GM06990 (cell line): ENCODE results near the gene TBC1D5.
A peak's percentile ranks its signal among the peaks of the same experiment; 100 is the strongest.

Experiments
- DNase-seq: peaks from one replicate; pipeline ENCODE4 v3.0.0-alpha.2; 2011; ENCODE audit not compliant: insufficient read length; ENCODE audit errors: extremely low read depth
- H3K27me3 ChIP-seq: replicated peaks from 2 replicates; pipeline ENCODE4 v1.6.0; 2011; ENCODE audit warnings: low read length; ENCODE audit not compliant: control insufficient read depth, insufficient read depth
- H3K36me3 ChIP-seq: 2 replicates; pipeline ENCODE4 v1.5.1; 2011; ENCODE audit warnings: low read length; ENCODE audit not compliant: control insufficient read depth, insufficient read depth
- H3K4me3 ChIP-seq: replicated peaks from 2 replicates; pipeline ENCODE4 v1.5.1; 2011; ENCODE audit warnings: low read depth, mild to moderate bottlenecking, control low read depth, low read length
- TF ChIP-seq, protein P1 (sequence below): IDR thresholded peaks from 2 replicates; pipeline ENCODE4 v1.5.1; 2011; ENCODE audit warnings: low read length, control low read depth, mild to moderate bottlenecking, inconsistent platforms; ENCODE audit not compliant: insufficient read depth, poor library complexity, severe bottlenecking

TBC1D5 gene

DNA sequence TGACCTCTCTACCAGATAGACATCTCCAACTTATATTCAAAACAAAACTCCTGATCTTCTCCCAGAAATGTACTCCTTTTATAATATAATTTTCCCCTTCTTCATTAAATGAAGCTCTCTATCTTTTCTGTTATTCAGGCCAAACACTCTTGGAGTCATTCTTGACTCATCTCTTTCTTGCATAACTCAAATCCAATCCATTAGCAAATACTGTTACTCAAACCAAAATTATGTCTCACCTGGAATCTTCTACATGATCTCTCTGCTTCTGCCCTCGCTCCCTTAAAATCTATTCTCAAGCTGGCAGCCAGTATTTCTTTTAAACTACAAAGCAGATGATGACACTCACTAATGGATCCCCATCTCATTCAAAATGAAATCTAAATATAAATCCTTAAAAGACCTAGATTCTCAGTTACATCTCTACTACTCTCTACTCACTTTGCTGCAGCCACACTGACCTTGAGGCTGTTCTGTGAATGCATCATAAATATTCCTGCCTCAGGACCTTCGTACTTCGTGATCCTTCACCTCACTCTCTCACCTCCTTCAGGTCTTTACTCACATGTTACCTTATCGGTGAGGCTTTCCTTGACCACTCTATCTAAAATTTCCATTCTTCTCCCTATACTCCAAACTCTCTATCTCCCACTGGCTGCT is 160.9 kb downstream of the TBC1D5 start:
- Histone ChIP-seq H3K36me3 (no peaks in the 10 kb centered on the region; the same call in 1 of the 2 replicates), H3K4me3 (no peak overlapping the region), H3K27me3 (no peaks in the 10 kb centered on the region)
- DNase-seq = no peak
- TF ChIP-seq, protein P1, sequence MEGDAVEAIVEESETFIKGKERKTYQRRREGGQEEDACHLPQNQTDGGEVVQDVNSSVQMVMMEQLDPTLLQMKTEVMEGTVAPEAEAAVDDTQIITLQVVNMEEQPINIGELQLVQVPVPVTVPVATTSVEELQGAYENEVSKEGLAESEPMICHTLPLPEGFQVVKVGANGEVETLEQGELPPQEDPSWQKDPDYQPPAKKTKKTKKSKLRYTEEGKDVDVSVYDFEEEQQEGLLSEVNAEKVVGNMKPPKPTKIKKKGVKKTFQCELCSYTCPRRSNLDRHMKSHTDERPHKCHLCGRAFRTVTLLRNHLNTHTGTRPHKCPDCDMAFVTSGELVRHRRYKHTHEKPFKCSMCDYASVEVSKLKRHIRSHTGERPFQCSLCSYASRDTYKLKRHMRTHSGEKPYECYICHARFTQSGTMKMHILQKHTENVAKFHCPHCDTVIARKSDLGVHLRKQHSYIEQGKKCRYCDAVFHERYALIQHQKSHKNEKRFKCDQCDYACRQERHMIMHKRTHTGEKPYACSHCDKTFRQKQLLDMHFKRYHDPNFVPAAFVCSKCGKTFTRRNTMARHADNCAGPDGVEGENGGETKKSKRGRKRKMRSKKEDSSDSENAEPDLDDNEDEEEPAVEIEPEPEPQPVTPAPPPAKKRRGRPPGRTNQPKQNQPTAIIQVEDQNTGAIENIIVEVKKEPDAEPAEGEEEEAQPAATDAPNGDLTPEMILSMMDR = no peak

DNA sequence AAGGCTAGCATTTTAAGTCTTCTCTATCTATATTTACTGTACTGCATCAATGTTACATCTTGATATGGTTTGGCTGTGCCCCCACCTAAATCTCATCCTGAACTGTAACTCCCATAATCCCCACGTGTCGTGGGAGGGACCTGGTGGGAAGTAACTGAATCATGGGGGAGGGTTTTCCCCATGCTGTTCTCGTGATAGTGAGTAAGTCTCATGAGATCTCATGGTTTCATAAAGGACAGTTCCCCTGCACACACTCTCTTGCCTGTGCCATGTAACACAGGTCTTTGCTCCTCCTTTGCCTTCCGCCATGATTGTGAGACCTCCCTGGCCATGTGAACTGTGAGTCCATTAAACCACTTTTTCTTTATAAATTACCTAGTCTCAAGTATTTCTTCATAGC is 161.5 kb downstream of the TBC1D5 start:
- H3K4me3 ChIP-seq = no peak overlapping the region
- no peaks in the 10 kb centered on the region for H3K27me3 ChIP-seq
- no peaks in the 10 kb centered on the region; the same call in 1 of the 2 replicates for H3K36me3 ChIP-seq
- TF ChIP-seq, protein P1 = no peak
- no peak for DNase-seq

DNA sequence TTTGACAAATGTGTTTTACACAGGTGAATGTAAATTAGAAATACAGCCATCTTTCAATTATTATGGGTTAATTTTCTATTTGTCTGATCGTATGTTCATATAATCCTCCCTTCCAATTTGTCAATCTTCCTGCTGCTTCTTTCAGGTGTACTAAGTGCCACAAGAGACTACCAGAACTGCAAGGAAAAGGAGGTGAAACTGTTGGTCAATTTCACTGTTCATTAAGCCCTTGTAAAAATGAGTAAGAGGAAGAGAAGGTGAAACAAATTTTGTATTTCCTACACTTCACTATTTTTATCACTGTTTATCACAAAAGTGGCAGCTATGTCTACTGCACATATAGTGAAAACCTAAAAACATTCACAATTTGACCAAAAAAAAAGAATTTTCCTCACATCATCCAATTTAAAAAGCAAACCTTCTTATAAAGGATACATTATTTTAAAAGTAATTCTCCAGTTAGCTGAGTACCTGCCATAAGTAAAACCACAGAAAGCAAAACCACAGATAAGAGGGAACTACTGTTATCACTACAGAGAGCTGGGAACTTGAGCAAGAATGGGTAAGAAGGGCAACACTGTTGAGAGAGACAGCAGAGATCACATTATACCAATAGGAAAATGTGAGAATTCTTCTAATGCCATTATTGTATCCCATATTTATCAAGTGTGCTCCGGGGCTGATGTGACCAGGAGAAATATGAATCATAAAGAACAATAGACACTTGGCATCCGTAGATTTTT is 163.0 kb downstream of the TBC1D5 start:
- Histone ChIP-seq H3K4me3 (no peak overlapping the region), H3K36me3 (no peaks in the 10 kb centered on the region; the same call in 1 of the 2 replicates), H3K27me3 (no peaks in the 10 kb centered on the region)
- DNase-seq = peak; percentile 60
- TF ChIP-seq, protein P1 = no peak

- no peak for DNase-seq
- no peak overlapping the region for H3K4me3 ChIP-seq
- no peaks in the 10 kb centered on the region for H3K27me3 ChIP-seq
- H3K36me3 ChIP-seq = no peaks in the 10 kb centered on the region
- TF ChIP-seq, protein P1 = no peak
Observed at GRCh38 chr3:17577796-17578520, 164.5 kb downstream of the TBC1D5 start.

- TF ChIP-seq, protein P1 = no peak
- Histone ChIP-seq H3K27me3 (no peaks in the 10 kb centered on the region), H3K4me3 (no peak overlapping the region), H3K36me3 (no peaks in the 10 kb centered on the region)
- peak; percentile 28 for DNase-seq
Observed at GRCh38 chr3:17573396-17573795, 169.0 kb downstream of the TBC1D5 start.
